H9 (cell line): ENCODE measurements around the gene NPHP1. TPM values are rescaled to one million over a fixed set of nuclear protein-coding genes. Genes with fewer than 3 reads are reported as not detected.

Experiments used
- DNase-seq: peaks from one replicate; pipeline ENCODE4 v3.0.0-alpha.2; 2017
- H2AFZ ChIP-seq: one replicate; pipeline ENCODE4 v1.6.1; 2013; ENCODE audit warnings: mild to moderate bottlenecking, low read length, control low read depth, moderate library complexity
- H2AK5ac ChIP-seq: 2 replicates; pipeline ENCODE4 v1.6.1; 2013; ENCODE audit warnings: low read length, control low read depth, mixed read lengths; ENCODE audit not compliant: insufficient read length
- H2BK120ac ChIP-seq: one replicate; pipeline ENCODE4 v1.6.1; 2013; ENCODE audit warnings: low read depth, mild to moderate bottlenecking, low read length, control low read depth, inconsistent platforms; ENCODE audit not compliant: poor library complexity, severe bottlenecking
- H2BK12ac ChIP-seq: 2 replicates; pipeline ENCODE4 v1.6.1; 2013; ENCODE audit warnings: low read length, control low read depth, mixed read lengths, low read depth; ENCODE audit not compliant: insufficient read length
- H2BK15ac ChIP-seq: 2 replicates; pipeline ENCODE4 v1.6.1; 2013; ENCODE audit warnings: low read depth, low read length, control low read depth
- H2BK20ac ChIP-seq: one replicate; pipeline ENCODE4 v1.6.1; 2013; ENCODE audit warnings: low read depth, mild to moderate bottlenecking, low read length, control low read depth, inconsistent platforms; ENCODE audit not compliant: poor library complexity, severe bottlenecking
- H2BK5ac ChIP-seq: 2 replicates; pipeline ENCODE4 v1.6.1; 2013; ENCODE audit warnings: low read length, control low read depth, mixed read lengths; ENCODE audit not compliant: insufficient read length
- H3K14ac ChIP-seq: 2 replicates; pipeline ENCODE4 v1.6.1; 2013; ENCODE audit warnings: low read length, control low read depth; ENCODE audit not compliant: insufficient read depth
- H3K18ac ChIP-seq: 2 replicates; pipeline ENCODE4 v1.6.1; 2013; ENCODE audit warnings: low read depth, mild to moderate bottlenecking, mixed read lengths, low read length, control low read depth; ENCODE audit not compliant: insufficient read length
- H3K23ac ChIP-seq: 2 replicates; pipeline ENCODE4 v1.6.1; 2013; ENCODE audit warnings: low read length, control low read depth, mixed read lengths, low read depth; ENCODE audit not compliant: insufficient read length
- H3K23me2 ChIP-seq: 2 replicates; pipeline ENCODE4 v1.6.1; 2013; ENCODE audit warnings: low read depth, mild to moderate bottlenecking, mixed read lengths, low read length, control low read depth; ENCODE audit not compliant: insufficient read length, poor library complexity, severe bottlenecking
- H3K27ac ChIP-seq: 2 replicates; pipeline ENCODE4 v1.5.1; 2013; ENCODE audit warnings: low read length, control low read depth, mixed read lengths, low read depth; ENCODE audit not compliant: insufficient read length
- H3K27me3 ChIP-seq: 2 replicates; pipeline ENCODE4 v1.6.1; 2013; ENCODE audit warnings: low read length, control low read depth, inconsistent platforms; ENCODE audit not compliant: insufficient read depth
- H3K4ac ChIP-seq: 2 replicates; pipeline ENCODE4 v1.6.1; 2013; ENCODE audit warnings: low read depth, mild to moderate bottlenecking, control low read depth, inconsistent platforms, low read length, moderate library complexity
- H3K4me1 ChIP-seq: 2 replicates; pipeline ENCODE4 v1.6.1; 2013; ENCODE audit warnings: low read length, control low read depth, inconsistent platforms; ENCODE audit not compliant: insufficient read depth
- H3K4me2 ChIP-seq: 2 replicates; pipeline ENCODE4 v1.6.1; 2013; ENCODE audit warnings: low read length, control low read depth, mixed read lengths; ENCODE audit not compliant: insufficient read length, insufficient read depth
- H3K56ac ChIP-seq: 2 replicates; pipeline ENCODE4 v1.6.1; 2013; ENCODE audit warnings: low read depth, mild to moderate bottlenecking, mixed read lengths, low read length, control low read depth; ENCODE audit not compliant: insufficient read length
- H3K79me1 ChIP-seq: 2 replicates; pipeline ENCODE4 v1.6.1; 2013; ENCODE audit warnings: low read depth, mild to moderate bottlenecking, moderate library complexity, low read length, control low read depth, inconsistent platforms; ENCODE audit not compliant: insufficient read depth, poor library complexity, severe bottlenecking
- H3K79me2 ChIP-seq: 2 replicates; pipeline ENCODE4 v1.6.1; 2013; ENCODE audit warnings: low read length, control low read depth, inconsistent platforms; ENCODE audit not compliant: insufficient read depth
- H3K9ac ChIP-seq: 2 replicates; pipeline ENCODE4 v1.6.1; 2013; ENCODE audit warnings: low read length, control low read depth, mixed read lengths; ENCODE audit not compliant: insufficient read length; ENCODE audit errors: extremely low read depth
- H3K9me3 ChIP-seq: one replicate; pipeline ENCODE4 v1.6.1; 2013; ENCODE audit warnings: low read depth, low read length, inconsistent platforms; ENCODE audit not compliant: control insufficient read depth
- H3T11ph ChIP-seq: one replicate; pipeline ENCODE4 v1.6.1; 2013; ENCODE audit warnings: mild to moderate bottlenecking, low read length, control low read depth, inconsistent platforms
- H4K20me1 ChIP-seq: one replicate; pipeline ENCODE4 v1.6.1; 2013; ENCODE audit not compliant: control insufficient read depth, insufficient read length, insufficient read depth
- H4K5ac ChIP-seq: 2 replicates; pipeline ENCODE4 v1.6.1; 2013; ENCODE audit warnings: low read depth, mild to moderate bottlenecking, mixed read lengths, low read length, control low read depth; ENCODE audit not compliant: insufficient read length
- H4K8ac ChIP-seq: replicated peaks from 2 replicates; pipeline ENCODE4 v1.6.1; 2013; ENCODE audit warnings: low read length, control low read depth, mixed read lengths, low read depth; ENCODE audit not compliant: insufficient read length
- H4K91ac ChIP-seq: 2 replicates; pipeline ENCODE4 v1.6.1; 2013; ENCODE audit warnings: low read depth, mild to moderate bottlenecking, moderate library complexity, mixed read lengths, low read length, control low read depth; ENCODE audit not compliant: insufficient read length
- H3K27ac Mint-ChIP-seq, 3 experiments: 2 replicates in 2 of 3; 3 replicates in 1 of 3; pipeline ENCODE4 v1.8.0; 2020 to 2021; ENCODE audit warnings: mixed read lengths in 3 of 3, mild to moderate bottlenecking in 1 of 3, moderate library complexity in 1 of 3
- H3K27me3 Mint-ChIP-seq: 2 replicates; pipeline ENCODE4 v1.8.0; 2021; ENCODE audit warnings: low read depth, mild to moderate bottlenecking, moderate library complexity, mixed read lengths
- H3K36me3 Mint-ChIP-seq, 3 experiments: 2 replicates in 2 of 3; 3 replicates in 1 of 3; pipeline ENCODE4 v1.8.0; 2020 to 2021; ENCODE audit warnings: low read depth in 3 of 3, mixed read lengths in 3 of 3; ENCODE audit not compliant: insufficient read depth in 1 of 3
- H3K4me1 Mint-ChIP-seq, 2 experiments: 2 replicates each; pipeline ENCODE4 v1.8.0; 2020; ENCODE audit warnings: mixed read lengths in 2 of 2
- H3K4me3 Mint-ChIP-seq, 2 experiments: 2 replicates in 1 of 2; 3 replicates in 1 of 2; pipeline ENCODE4 v1.8.0; 2020 to 2021; ENCODE audit warnings: mild to moderate bottlenecking in 2 of 2, mixed read lengths in 2 of 2, moderate library complexity in 1 of 2
- H3K9me3 Mint-ChIP-seq, 2 experiments: 2 replicates in 1 of 2; 3 replicates in 1 of 2; pipeline ENCODE4 v1.8.0; 2020; ENCODE audit warnings: mild to moderate bottlenecking in 2 of 2, mixed read lengths in 2 of 2, moderate library complexity in 1 of 2
- WGBS: extraction: QIAGEN DNeasy Blood & Tissue Kit; methylation state at CpG from one replicate; pipeline ENCODE4 v1.1.7; 2013; ENCODE audit warnings: missing lambda C conversion rate, low lambda C conversion rate, mixed read lengths; ENCODE audit not compliant: insufficient read length; ENCODE audit errors: extremely low coverage; 5-methylcytosine and 5-hydroxymethylcytosine counted together
- total RNA-seq: library from RNA; stranded (reverse); gene quantifications from 2 replicates; pipeline ENCODE4 v1.2.1, GENCODE V29; 2021
- TF ChIP-seq, protein P1 (sequence below): fragments of 200-600 bp; sonication (generic); conservative IDR thresholded peaks from 3 replicates; pipeline ENCODE4 v1.8.0; 2021; ENCODE audit warnings: antibody characterized with exemption, mild to moderate bottlenecking

The NPHP1 gene
- total RNA-seq, 1 experiment from 2014 or later = 2.1 TPM

DNA sequence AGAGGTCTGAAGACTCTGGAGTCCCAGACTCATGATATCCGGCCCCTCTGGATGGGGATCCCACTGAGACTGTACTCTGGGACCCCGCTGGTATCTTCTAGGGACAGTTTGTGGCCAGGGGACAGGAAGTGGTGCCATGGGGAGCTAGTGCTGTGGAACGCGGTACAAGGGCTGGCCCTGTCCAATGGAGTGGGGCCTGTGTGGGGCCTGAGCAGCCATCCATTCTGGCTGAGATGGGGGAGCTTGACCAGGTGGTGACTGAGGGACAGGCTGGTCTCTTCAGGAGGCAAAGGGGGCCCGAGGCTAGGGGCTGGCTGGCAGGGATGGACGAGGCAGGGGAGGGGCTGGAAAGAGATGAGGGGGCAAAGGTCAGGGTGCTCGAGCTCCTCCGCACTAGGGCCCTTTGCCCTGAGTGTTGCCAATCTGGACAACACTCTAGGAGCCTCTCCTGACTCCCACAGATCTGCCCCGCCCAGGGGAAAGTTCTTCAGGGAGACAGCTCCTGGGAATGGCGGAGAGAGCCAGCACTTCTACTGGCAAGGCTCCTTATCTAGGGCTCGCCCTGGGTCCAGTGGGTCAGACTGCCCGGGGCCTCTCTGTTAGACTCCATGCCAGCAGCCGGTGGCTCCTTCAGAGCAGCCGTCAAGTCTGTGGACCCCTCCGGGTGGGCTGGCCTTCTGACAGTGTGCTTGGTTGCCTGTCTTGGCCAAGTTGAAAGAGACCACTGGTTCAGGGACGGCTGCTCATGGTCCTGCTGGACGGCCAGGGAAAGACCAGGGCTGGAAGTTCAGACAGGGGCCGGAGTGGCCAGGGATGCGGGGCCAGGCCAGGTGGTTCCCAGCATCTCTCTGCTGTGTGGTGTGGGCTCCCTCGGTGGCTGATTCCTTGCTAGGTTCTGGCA, 101.5 kb downstream of the NPHP1 start:
- no peak overlapping the region for H3K4ac ChIP-seq
- H2BK15ac ChIP-seq = no peak overlapping the region
- no peak overlapping the region for H3K9ac ChIP-seq
- no peak overlapping the region for H2BK5ac ChIP-seq
- Mint-ChIP-seq H3K4me1 (peaks cover 0 to 12% of the 10 kb centered on the region in 2 experiments; a peak in 3 of 4 replicates), H3K27me3 (peaks cover 3% of the 10 kb centered on the region), H3K36me3 (peaks cover 0 to 5% (median 0%) of the 10 kb centered on the region in 3 experiments; a peak in 2 of 7 replicates), H3K4me3 (no peak overlapping the region), H3K27ac (no peak overlapping the region; a peak in 2 of 7 replicates), H3K9me3 (peaks cover under 1 to 5% of the 10 kb centered on the region in 2 experiments; a peak in 3 of 5 replicates)
- H3K79me1 ChIP-seq = no peaks in the 10 kb centered on the region
- H2BK12ac ChIP-seq = no peak overlapping the region
- no peaks in the 10 kb centered on the region for H3K23me2 ChIP-seq
- H3T11ph ChIP-seq = no peak overlapping the region
- H3K27ac ChIP-seq = no peak overlapping the region
- no CpG with 5 or more reads among the region's 20 CpGs for WGBS
- no peaks in the 10 kb centered on the region for H4K20me1 ChIP-seq
- no peak for DNase-seq
- no peak overlapping the region for H3K14ac ChIP-seq
- H4K8ac ChIP-seq = no peak overlapping the region
- H3K4me2 ChIP-seq = no peak overlapping the region
- no peak overlapping the region for H2AK5ac ChIP-seq
- no peaks in the 10 kb centered on the region for H3K27me3 ChIP-seq
- H3K23ac ChIP-seq = no peak overlapping the region
- no peaks in the 10 kb centered on the region for H3K9me3 ChIP-seq
- no peaks in the 10 kb centered on the region for H3K79me2 ChIP-seq
- no peaks in the 10 kb centered on the region for H3K4me1 ChIP-seq
- no peak overlapping the region for H2BK20ac ChIP-seq
- no peak overlapping the region for H3K56ac ChIP-seq
- TF ChIP-seq, protein P1, sequence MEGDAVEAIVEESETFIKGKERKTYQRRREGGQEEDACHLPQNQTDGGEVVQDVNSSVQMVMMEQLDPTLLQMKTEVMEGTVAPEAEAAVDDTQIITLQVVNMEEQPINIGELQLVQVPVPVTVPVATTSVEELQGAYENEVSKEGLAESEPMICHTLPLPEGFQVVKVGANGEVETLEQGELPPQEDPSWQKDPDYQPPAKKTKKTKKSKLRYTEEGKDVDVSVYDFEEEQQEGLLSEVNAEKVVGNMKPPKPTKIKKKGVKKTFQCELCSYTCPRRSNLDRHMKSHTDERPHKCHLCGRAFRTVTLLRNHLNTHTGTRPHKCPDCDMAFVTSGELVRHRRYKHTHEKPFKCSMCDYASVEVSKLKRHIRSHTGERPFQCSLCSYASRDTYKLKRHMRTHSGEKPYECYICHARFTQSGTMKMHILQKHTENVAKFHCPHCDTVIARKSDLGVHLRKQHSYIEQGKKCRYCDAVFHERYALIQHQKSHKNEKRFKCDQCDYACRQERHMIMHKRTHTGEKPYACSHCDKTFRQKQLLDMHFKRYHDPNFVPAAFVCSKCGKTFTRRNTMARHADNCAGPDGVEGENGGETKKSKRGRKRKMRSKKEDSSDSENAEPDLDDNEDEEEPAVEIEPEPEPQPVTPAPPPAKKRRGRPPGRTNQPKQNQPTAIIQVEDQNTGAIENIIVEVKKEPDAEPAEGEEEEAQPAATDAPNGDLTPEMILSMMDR = no peak
- H4K91ac ChIP-seq = no peak overlapping the region
- H3K18ac ChIP-seq = no peak overlapping the region
- no peak overlapping the region for H2BK120ac ChIP-seq
- no peak overlapping the region for H2AFZ ChIP-seq
- no peak overlapping the region for H4K5ac ChIP-seq
